HG02970 (cell line): Measurements from ENCODE around the gene SACS.
A peak's percentile ranks its signal among the peaks of the same experiment; 100 is the strongest.

Experiments used
- ATAC-seq: cut with Tn5 transposase; IDR thresholded peaks from one replicate; pipeline ENCODE4 v1.9.1; 2021; ENCODE audit warnings: mild to moderate bottlenecking, moderate library complexity, moderate number of reproducible peaks; ENCODE audit not compliant: unreplicated experiment, low FRiP score

SACS gene, protein sequence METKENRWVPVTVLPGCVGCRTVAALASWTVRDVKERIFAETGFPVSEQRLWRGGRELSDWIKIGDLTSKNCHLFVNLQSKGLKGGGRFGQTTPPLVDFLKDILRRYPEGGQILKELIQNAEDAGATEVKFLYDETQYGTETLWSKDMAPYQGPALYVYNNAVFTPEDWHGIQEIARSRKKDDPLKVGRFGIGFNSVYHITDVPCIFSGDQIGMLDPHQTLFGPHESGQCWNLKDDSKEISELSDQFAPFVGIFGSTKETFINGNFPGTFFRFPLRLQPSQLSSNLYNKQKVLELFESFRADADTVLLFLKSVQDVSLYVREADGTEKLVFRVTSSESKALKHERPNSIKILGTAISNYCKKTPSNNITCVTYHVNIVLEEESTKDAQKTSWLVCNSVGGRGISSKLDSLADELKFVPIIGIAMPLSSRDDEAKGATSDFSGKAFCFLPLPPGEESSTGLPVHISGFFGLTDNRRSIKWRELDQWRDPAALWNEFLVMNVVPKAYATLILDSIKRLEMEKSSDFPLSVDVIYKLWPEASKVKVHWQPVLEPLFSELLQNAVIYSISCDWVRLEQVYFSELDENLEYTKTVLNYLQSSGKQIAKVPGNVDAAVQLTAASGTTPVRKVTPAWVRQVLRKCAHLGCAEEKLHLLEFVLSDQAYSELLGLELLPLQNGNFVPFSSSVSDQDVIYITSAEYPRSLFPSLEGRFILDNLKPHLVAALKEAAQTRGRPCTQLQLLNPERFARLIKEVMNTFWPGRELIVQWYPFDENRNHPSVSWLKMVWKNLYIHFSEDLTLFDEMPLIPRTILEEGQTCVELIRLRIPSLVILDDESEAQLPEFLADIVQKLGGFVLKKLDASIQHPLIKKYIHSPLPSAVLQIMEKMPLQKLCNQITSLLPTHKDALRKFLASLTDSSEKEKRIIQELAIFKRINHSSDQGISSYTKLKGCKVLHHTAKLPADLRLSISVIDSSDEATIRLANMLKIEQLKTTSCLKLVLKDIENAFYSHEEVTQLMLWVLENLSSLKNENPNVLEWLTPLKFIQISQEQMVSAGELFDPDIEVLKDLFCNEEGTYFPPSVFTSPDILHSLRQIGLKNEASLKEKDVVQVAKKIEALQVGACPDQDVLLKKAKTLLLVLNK (N-terminal part only)

DNA sequence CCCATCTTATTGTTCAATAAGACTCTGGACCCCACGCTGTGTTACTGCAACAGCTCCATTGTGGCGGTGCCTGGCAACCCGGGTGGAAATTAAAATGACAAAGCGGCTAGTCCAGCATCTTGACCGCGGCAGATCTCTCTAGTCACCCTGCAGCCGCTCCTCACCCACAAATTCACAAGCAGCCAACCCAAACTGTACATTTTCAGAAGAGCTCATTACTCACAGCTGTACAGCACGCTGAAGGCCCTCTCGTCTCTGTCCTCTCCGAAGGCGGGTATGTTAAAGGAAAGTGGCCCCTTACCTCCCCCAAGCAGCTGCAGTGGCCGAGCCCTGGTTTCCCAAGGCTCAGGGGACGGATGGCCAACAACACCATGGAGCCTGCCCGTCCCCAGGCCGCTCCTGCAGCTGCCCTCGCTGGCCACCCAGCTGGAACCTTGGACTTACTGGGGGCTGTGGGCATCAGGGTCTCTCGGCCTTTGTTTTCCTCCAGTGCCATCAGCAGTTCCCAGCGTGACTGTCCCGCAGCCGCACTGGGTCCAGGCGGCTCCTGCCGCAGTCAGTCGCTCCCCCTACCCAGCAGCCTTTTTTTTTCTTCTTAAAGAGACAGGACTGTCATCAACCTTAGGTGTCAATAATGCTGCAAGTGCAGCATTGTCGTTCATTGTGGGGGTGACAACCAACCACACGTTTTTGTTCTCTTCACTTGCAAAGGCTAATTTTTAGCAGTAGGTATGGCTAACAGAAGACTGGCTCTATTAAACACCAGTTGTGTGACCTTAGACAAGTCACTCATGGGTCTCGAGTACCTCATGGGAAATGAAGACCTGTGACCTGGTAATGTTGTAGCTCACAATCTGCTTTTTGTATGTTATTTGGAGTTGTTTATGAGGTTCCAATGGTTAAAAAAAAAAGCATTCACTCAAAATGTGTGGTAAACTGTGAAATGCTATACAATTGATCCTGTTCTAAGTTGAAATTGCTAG, at the start of gene SACS:
SACS (minus strand) TSS at position 532 of the 983 bp plus-strand sequence. CDS start 22,463 bp downstream, outside the sequence.
- ATAC-seq: no peak

DNA sequence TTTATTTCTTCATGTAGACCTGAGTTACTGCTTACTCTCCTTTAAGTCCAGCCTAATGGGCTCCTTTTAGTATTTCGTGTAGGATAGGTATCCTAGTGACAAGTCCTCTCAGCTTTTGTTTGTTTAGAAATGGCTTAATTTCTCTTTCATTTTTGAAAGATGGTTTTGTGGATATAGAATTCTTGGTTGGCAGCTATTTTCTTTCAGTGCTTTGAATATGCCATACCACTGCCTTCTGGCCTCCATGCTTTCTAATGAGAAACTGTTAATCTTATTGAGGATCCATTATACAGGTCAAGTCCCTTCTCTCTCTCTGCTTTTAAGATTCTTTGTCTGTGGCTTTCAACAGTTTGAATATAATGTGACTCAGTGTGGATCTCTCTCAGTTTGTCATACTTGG, 46.8 kb upstream of the SACS start:
- ATAC-seq: no peak

DNA sequence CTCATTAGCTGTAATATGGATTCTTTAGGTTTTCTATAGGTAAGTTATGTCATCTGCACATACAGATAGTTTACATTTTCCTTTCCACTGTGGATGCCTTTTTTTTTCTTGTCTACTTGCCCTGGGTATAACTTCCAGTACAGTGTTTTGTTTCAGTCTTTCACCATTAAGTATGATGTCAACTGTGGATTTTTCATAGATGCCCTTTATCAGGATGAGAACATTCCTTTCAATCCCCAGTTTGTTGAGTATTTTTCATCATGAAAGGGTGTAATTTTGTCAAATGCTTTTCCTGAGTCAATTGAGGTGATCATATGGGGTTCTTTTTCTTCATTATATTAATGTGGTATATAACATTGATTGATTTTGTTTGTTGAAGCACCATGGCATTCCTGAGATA, 43.6 kb upstream of the SACS start:
- ATAC-seq: no peak

DNA sequence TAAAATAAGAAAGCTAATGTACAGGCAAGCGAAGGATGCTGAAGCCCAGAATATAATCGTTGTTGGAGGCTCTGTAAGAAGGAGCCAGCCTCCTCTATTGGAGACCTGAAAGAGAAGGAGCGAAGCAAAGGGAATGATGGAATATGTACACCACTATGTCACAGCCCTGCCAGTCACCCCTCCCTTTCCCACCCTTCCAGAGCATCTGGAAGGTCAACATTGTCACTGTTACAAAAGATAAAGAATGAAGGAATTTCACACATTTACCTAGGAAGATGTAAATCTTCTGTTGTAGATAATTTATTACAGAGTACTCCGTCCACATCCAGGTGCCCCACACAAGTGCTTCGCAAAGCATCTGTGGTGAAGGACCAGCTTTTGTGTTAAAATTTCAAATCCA, 39.7 kb upstream of the SACS start:
- no peak for ATAC-seq

DNA sequence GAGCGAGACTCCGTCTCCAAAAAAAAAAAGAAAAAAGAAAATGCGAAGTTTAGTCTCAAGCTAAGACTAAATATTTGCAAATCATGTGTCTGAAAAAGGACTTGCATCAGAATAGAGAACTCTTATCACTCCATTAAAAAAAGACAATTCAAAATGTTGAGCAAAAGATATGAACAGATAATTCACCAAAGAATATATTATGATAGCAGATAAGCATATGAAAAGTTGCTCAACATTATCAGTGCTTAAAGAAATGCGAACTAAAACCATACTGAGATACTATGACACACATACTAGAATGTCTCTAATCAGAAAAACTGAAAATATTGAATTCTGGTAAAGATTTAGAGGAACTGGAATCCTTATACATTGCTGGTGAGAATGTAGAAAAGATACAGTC, 38.7 kb upstream of the SACS start:
- no peak for ATAC-seq

DNA sequence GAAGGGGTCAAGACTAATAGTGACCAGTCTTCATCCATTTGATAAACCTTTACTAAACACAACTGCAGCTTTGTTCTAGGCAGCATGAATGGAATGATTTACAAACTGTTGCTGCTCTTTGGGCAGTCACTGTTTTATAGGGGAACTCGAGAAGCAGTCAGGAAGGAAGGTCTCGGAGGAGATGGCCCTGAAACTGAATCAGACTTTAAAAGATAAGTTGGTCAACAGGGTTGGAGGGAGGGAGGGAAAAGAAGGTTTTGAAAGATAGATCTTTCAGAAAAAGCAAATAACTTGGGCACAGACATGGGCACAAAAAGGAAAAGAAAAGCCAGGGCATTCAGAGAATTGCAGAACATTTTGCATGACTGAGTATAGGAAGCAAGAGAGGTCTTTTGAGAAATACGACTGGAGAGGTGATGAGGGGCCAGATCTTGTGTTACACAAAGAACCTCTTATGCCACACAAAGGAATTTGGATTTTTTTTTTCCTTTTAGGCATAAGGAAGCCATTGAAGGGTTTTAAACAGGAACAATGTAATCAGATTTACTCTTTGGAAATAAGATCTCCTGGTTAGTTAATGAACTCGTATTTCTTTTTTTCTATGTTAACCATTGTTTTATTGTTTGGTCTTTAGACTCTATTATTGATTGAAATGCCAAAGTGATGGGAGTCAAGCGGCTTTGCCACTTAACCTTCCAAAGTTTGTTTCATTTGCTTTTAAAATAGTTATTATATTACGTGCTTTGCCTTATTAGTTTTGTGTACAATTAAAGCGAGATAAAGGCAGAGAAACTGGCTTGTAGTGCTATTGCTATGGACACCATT, 37.5 kb upstream of the SACS start:
- ATAC-seq: no peak

DNA sequence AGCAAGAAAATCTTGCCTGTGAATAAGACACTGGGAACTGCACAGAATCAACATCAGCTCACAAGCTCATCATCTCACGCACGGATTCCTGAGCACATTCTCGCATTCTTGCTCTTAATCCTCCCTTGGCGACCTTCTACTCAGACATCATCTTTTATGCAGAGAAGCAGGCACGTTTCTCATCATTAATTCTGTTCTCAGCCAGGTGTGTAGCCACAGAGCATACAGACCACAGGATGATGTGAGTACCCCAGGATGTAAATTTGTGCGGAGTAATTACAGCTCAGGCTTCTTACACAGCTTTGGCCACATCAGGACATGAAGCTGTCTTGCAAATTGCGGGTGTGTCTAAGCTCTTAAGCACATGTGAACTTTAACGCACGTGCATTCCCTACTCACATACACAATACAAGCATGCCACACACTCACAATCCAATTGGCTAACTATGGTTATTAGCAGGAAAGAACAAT, 36.5 kb upstream of the SACS start:
- no peak for ATAC-seq

DNA sequence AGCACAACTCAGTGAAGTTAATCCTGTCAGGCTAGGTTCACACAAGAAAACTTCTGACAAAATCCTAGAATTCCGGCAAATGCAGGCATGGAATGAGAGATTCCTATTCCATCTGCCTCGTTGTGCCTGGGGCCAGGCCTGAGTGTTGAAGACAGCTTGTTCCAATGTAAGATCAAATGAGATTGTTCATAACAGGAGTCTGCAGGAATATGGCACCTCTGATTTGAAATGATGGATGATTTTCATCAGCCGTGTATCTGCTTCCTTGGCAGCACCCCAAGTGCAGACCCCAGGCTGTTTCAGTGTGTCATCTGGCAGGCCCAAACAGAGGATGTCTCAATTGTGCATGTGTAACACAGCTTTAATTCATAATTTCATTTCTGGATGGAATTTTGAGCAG, 35.3 kb upstream of the SACS start:
- no peak for ATAC-seq

DNA sequence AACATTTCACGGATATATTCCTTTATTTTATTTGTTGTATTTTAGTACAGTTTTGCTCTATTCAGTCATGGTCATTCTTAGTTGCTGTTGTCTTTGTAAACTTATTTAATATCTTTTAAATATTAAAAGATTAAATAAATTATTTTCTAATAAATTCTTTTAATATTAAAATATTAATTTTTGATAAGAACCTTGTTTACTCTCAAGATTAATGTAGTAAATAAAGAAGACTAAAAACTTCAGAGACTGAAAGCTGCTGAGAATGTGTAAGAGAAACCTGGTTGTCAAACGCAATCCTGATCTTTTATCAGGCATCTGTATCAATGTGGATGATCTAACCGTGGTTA, 34.4 kb upstream of the SACS start:
- no peak for ATAC-seq

DNA sequence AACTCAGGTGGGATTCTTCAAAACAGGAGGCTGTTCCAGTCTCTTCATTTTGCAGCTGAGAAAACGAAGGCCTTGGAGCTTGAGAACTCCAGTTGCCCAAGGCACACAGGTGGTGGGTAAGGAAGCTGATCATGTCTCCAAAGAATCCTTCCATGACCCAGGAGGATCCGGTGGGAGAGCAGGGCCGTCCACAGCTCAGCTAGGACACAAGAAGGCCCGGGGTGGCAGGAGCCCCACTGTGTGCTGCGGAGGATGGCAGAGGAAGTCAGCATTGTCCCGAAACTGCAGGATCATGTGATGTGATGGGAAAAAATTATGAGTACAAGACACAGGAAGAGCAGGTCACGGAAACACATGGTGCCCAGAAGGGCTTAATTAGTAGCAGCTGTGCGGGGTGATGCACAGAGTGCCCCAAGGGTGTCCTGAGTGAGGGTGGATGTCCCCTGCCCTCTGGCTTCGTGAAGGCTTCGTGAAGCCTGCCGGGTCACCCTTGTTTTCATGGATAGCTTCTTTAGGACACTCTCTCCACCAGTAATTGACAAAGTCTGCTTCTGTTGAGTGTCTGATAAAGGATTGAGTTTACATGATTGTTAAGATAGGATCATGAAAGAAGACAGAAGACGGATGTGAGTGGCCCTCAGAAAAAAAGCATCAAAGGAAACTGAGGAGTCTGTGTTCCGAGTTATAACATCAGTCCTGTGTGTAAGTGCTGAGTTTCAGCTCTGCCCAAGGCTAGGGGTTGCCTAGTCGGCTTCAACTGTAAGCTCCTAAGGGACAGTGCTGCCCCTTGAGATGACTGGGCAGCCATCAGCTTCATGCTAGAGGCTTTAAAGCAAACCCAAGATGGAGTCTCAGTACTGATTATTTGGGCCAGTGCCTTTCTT, 33.8 kb upstream of the SACS start:
- no peak for ATAC-seq

DNA sequence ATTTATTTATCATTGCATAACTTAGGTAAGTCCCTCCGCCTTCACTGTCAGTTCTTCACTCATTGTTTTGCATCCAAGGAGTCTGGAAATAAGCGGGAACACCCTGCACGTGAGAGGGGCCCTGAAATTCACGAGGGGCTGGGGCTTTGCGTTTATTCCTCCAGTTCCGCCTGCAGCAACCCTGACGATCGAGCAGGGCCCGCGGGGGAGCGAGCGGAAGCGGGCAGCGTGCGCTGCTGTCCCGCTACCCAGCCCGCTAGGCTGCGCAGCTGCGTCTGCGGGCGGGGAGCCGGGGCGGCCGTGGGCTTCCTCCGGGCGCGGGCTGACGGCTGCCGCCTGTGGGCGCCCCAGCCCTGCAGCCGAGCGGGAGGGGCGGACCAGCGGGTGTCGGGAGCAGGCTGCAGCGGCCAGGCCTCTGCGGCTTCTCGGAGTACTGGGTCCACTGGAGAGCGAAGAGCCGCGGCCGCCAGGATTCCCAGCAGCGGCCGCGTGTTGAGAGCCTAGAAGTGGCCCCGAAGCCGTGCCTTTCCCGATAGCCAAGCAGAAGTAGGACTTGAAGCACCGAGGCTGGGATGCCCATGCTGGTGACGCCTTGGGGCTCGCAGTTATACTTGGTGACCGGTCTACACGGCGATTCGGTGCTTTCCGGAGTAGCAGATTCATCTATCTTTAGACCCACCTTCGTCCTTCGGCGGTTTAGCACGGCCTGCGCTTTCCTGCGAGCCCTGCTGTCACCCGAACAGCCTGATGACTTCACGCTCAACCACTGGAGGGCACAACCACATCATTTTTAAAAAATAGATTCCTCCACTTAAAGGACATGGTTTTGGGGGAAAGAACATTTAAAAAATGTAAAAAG, 32.9 kb upstream of the SACS start:
- peak; percentile 70 for ATAC-seq

DNA sequence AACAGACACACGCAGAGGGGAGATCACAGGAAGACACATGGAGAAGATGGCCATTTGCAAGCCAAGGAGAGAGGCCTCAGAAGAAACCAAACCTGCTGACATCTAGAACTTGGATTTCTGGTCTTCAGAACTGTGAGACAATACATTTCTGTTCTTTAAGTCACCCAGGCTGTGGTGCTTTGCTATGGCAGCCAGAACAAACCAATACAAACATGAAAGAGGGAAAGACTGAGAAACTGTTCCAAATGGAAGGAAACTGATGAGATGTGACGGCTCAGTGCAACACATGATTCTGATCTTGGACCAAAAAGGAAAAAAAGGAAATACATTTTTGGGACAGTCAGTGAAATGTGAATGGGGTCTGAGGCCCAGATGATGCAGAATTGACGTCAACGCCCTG, 30.2 kb upstream of the SACS start:
- ATAC-seq: no peak

DNA sequence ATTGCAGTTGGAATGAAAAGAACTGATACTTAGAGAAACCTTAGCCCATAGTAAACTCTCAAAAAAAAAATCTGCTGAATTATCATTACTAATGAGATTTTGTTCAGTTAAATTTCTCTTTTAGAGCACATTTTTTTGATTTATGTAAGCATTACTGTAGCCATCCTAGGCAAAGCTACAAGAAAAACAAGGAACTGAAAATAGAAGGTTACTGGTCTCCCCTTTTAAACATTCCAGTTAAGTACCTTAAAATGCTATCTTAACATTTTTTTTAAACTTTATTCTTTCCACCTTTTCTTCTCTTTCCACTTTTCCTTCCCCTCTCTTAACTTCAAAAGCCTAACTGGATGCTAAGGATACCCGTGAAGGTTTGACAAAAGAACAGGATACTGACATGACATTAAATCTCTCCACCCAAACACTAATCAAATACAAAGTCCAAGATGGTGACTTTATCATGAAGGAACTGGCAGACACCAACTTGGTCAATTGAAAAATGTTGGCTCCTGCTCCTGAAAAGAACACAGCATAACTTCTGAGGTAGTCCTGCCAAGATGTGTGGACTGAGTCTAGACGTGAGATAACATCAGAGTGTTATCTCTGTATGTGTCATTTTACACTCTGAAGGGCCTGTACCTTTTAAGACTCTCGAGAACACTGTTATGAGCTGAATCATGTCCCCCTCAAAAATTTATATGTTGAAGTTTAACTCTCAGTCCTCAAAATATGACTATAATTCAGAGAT, 29.5 kb upstream of the SACS start:
- ATAC-seq: no peak

DNA sequence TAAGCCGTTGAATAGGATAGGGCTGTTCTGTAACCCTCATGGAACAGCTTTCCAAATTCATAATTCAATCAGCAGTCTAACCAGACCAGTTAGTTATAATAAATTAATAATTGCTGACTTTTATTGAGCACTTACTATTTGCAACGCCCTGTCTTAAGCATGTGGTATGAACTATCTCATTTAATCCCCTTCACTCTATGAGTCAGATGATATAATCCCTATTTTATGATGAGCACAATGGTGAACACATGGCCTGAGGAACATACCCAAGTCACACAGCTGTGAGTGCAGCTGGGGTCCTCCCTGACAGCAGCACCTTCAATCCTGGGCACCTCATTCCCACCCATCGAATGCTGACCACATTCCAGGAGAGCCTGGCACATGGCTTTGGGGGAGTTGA, 28.0 kb upstream of the SACS start:
- no peak for ATAC-seq

DNA sequence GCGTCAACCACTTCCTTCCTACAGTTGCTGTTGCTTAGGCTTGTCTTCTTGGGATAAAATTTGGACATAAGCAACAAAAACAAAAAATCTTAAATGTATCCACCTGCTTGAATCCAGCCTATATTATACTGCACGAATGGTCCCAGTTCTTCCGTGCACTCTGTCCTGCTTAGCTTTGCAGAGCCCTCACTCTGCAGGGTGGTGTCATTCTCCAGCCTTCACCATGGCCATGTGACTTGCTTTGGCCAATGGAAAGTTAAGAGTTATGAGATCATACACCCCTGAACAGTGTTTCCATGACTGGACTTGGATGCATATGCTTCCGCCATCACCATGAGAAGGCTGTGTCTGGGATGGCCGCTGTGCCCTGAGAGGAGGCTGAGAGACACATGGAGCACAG, 27.4 kb upstream of the SACS start:
- ATAC-seq: no peak

DNA sequence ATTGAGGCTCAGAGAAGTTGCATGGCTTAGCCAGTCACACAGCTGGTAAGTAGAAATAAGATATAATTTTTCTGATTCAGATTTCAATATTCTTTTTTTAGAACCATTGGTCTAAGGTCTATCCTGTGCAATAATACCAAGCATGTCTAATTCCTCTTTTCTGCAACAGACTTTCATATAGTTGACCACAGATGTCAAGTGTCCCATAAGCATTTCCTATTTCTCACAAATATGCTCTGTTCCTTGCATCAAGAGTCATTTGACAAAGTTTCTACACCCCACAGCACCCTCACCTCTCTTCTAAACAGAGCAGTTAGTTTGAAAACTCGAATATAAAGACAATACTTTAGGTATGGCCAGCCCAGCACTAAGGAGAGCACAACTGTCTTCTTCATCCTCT, 26.8 kb upstream of the SACS start:
- no peak for ATAC-seq

DNA sequence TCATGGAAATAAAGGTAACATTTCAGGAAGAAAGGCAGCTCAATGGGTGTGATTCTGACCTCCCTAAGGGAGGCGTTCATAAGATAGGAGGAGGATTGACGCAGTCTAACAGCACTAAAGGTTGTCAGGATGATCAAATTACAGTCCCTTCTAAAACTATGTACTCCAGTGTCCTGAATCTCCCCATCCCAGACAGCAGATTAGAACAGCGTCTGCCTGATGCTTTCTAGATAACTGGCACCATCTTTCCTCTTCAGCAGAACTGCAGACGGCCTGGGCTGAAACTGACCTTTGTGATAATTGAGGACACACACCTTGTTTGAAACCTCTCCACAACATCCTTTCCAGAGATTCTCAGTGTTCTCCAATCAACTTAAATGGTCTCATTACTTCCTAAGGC, 25.5 kb upstream of the SACS start:
- ATAC-seq: no peak
